OCI-LY1 (cell line): Measurements from ENCODE around the gene LIPA.

Experiments used
- H2AFZ ChIP-seq: fragments of 200-600 bp; sonication (generic), shearing (Covaris generic); 2 replicates; pipeline ENCODE4 v1.6.0; 2014; ENCODE audit warnings: antibody characterized with exemption, mild to moderate bottlenecking, low read length
- H3F3A ChIP-seq: fragments of 200-600 bp; sonication (generic), shearing (Covaris generic); 2 replicates; pipeline ENCODE4 v1.6.0; 2014; ENCODE audit warnings: mild to moderate bottlenecking, antibody characterized with exemption, low read length, moderate library complexity; ENCODE audit not compliant: insufficient read depth
- H3K27ac ChIP-seq: fragments of 200-600 bp; sonication (generic); 2 replicates; pipeline ENCODE4 v1.5.1; 2014; ENCODE audit warnings: low read length, mixed run types, mild to moderate bottlenecking, low read depth; ENCODE audit not compliant: poor library complexity, severe bottlenecking
- H3K27me3 ChIP-seq: fragments of 200-600 bp; sonication (generic); 2 replicates; pipeline ENCODE4 v1.6.0; 2014; ENCODE audit warnings: antibody characterized with exemption, mild to moderate bottlenecking, low read length, moderate library complexity; ENCODE audit not compliant: insufficient read depth
- H3K36me3 ChIP-seq: fragments of 200-600 bp; sonication (generic); 2 replicates; pipeline ENCODE4 v1.6.1; 2014; ENCODE audit warnings: mild to moderate bottlenecking, antibody characterized with exemption, low read length, moderate library complexity, mixed read lengths; ENCODE audit not compliant: insufficient read depth
- H3K4me1 ChIP-seq: fragments of 200-600 bp; sonication (generic); 2 replicates; pipeline ENCODE4 v1.5.1; 2014; ENCODE audit warnings: mild to moderate bottlenecking, low read length, moderate library complexity; ENCODE audit not compliant: insufficient read depth, severe bottlenecking
- H3K4me2 ChIP-seq: fragments of 200-600 bp; sonication (generic), shearing (Covaris generic); 2 replicates; pipeline ENCODE4 v1.6.1; 2014; ENCODE audit warnings: low read length
- H3K4me3 ChIP-seq: fragments of 200-600 bp; sonication (generic); 2 replicates; pipeline ENCODE4 v1.5.1; 2014; ENCODE audit warnings: low read length, low read depth, mild to moderate bottlenecking, mixed read lengths; ENCODE audit not compliant: poor library complexity, severe bottlenecking
- H3K79me2 ChIP-seq: fragments of 200-600 bp; shearing (Covaris generic); 2 replicates; pipeline ENCODE4 v1.6.1; 2016; ENCODE audit warnings: mixed run types, low read length, mixed read lengths; ENCODE audit not compliant: insufficient read depth
- H3K9ac ChIP-seq: fragments of 200-600 bp; sonication (generic), shearing (Covaris generic); 2 replicates; pipeline ENCODE4 v1.6.1; 2014; ENCODE audit warnings: mild to moderate bottlenecking, low read length, mixed read lengths
- H3K9me2 ChIP-seq: fragments of 200-600 bp; sonication (generic), shearing (Covaris generic); 2 replicates; pipeline ENCODE4 v1.6.1; 2014; ENCODE audit warnings: low read depth, mild to moderate bottlenecking, low read length, mixed read lengths
- H3K9me3 ChIP-seq: fragments of 200-600 bp; shearing (Covaris generic); 2 replicates; pipeline ENCODE4 v1.6.1; 2014; ENCODE audit warnings: low read length, mixed read lengths
- H4K20me1 ChIP-seq: fragments of 200-600 bp; sonication (generic), shearing (Covaris generic); 2 replicates; pipeline ENCODE4 v1.6.0; 2016; ENCODE audit warnings: mild to moderate bottlenecking, low read length; ENCODE audit not compliant: insufficient read depth
- EZH2 ChIP-seq: fragments of 200-600 bp; sonication (generic), shearing (Covaris generic); IDR thresholded peaks from 2 replicates; pipeline ENCODE4 v1.8.0; 2017; ENCODE audit warnings: borderline replicate concordance, mixed run types, mild to moderate bottlenecking, antibody characterized with exemption, low read length, moderate library complexity, mixed read lengths
- TF ChIP-seq, protein P1 (sequence below): fragments of 200-600 bp; sonication (generic), shearing (Covaris generic); IDR thresholded peaks from 2 replicates; pipeline ENCODE4 v1.5.1; 2017; ENCODE audit warnings: mild to moderate bottlenecking, antibody characterized with exemption, low read length, moderate library complexity, mixed read lengths

Gene LIPA

DNA sequence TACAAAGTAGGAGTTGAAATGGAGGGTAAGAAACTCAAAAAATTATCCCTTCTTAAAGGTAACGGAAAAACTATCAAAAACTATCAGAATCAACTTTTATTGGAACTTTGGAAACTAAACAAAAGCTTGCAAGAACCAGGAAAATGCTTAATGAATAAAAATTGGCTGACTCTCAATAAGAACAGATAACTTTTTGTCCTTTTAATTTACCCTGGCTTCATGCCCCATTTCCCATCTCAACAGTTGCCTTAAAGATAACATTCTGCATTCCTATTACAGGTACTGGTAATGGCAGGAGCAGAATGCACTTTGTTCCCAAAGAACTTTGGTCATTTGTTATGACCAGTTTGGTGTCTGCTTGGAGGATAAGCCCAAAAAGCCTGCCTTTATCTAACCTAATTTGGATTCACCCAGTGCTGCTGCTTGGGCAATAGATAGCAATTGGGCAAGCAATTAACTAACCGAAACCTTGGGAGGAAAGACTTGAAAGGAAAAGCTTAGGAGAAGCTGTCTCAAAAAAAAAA, 62.3 kb downstream of the LIPA start:
- no peaks in the 10 kb centered on the region for H3F3A ChIP-seq
- no peaks in the 10 kb centered on the region for H3K9me2 ChIP-seq
- no peak overlapping the region for H3K27ac ChIP-seq

DNA sequence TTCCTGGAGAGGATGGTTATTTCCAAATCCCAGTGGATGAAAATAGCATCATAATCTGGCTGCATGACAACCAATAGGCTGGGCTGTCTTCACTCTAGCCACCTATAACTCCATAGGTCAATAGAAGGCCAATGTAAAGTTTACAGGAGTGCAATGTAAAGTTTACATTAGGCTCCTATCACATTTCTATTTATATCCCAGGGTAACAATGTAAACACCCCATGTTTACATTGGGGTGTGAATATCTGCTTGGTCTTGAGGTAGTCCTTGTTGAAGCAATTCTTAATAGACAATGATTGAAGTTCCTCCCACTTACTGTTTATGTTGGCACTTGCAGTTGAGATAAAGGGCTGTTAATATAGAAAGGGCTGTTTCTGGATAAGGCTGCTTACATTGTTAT, 65.9 kb downstream of the LIPA start:
- Histone ChIP-seq H4K20me1 (no peaks in the 10 kb centered on the region), H3K79me2 (no peaks in the 10 kb centered on the region), H3K9me3 (no peaks in the 10 kb centered on the region), H3K4me2 (no peak overlapping the region), H3K27ac (no peak overlapping the region), H2AFZ (no peak overlapping the region), H3K9ac (no peak overlapping the region), H3K36me3 (no peaks in the 10 kb centered on the region), H3K9me2 (no peaks in the 10 kb centered on the region), H3F3A (no peaks in the 10 kb centered on the region), H3K4me3 (no peak overlapping the region), H3K4me1 (no peaks in the 10 kb centered on the region), H3K27me3 (no peaks in the 10 kb centered on the region)
- TF ChIP-seq, protein P1, sequence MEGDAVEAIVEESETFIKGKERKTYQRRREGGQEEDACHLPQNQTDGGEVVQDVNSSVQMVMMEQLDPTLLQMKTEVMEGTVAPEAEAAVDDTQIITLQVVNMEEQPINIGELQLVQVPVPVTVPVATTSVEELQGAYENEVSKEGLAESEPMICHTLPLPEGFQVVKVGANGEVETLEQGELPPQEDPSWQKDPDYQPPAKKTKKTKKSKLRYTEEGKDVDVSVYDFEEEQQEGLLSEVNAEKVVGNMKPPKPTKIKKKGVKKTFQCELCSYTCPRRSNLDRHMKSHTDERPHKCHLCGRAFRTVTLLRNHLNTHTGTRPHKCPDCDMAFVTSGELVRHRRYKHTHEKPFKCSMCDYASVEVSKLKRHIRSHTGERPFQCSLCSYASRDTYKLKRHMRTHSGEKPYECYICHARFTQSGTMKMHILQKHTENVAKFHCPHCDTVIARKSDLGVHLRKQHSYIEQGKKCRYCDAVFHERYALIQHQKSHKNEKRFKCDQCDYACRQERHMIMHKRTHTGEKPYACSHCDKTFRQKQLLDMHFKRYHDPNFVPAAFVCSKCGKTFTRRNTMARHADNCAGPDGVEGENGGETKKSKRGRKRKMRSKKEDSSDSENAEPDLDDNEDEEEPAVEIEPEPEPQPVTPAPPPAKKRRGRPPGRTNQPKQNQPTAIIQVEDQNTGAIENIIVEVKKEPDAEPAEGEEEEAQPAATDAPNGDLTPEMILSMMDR, result no peak
- TF ChIP-seq EZH2, result no peak

More for the DNA sequence above, 62.3 kb downstream of the LIPA start:
- no peak for TF ChIP-seq EZH2
- Histone ChIP-seq H3K4me2 (no peak overlapping the region), H3K36me3 (no peaks in the 10 kb centered on the region), H4K20me1 (no peaks in the 10 kb centered on the region), H2AFZ (no peak overlapping the region), H3K79me2 (no peaks in the 10 kb centered on the region), H3K9ac (no peak overlapping the region), H3K4me3 (no peak overlapping the region), H3K4me1 (no peaks in the 10 kb centered on the region), H3K9me3 (no peaks in the 10 kb centered on the region), H3K27me3 (no peaks in the 10 kb centered on the region)

DNA sequence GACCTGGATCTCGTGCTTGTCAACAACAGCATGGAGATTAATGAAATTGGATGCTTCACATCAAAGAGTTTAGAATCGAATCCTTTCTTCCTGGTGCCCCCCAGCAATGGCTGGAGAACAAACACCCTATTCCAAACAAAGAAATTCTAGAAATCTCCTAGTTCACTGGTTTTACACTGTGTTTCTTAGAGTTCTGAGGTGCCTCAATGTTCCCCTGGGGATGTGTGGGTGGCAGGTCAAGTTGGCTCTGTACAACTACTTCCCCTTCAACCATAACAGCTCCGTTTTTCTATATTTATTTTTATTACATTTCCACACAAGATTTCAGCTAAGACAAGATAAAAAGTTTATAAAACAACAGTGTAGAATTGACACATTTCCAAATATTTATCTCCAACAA, 66.9 kb downstream of the LIPA start:
- H3K36me3 ChIP-seq, result no peaks in the 10 kb centered on the region
- no peak overlapping the region for H2AFZ ChIP-seq
- H3K27ac ChIP-seq, result no peak overlapping the region
- no peaks in the 10 kb centered on the region for H4K20me1 ChIP-seq
- no peak overlapping the region for H3K4me3 ChIP-seq
- no peak overlapping the region for H3K4me2 ChIP-seq
- TF ChIP-seq EZH2, result no peak
- TF ChIP-seq, protein P1, result no peak
- no peaks in the 10 kb centered on the region for H3F3A ChIP-seq
- H3K4me1 ChIP-seq, result no peaks in the 10 kb centered on the region
- no peak overlapping the region for H3K9ac ChIP-seq
- no peaks in the 10 kb centered on the region for H3K9me3 ChIP-seq
- no peaks in the 10 kb centered on the region for H3K27me3 ChIP-seq
- H3K79me2 ChIP-seq, result no peaks in the 10 kb centered on the region
- no peaks in the 10 kb centered on the region for H3K9me2 ChIP-seq

DNA sequence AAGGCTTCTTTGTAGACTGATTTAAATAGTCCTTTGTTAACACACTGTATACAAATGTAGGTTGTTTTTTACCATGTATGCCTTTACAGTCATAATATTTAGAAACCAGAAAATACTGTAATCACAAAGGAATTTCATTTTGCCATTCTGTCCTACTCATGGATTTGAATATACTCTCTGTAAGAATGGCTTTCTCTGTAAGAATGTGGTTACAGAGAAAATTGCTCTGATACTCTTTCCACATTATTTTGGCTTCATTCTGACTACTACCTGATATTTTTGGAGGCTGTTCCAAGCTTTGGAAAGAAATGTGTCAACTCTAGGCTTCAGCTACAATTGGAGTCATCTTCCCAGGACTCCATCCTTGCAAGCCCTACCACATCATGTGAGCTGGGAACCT, 68.0 kb downstream of the LIPA start:
- no peak overlapping the region for H3K4me2 ChIP-seq
- no peaks in the 10 kb centered on the region for H3K36me3 ChIP-seq
- H3K79me2 ChIP-seq, result no peaks in the 10 kb centered on the region
- H3F3A ChIP-seq, result no peaks in the 10 kb centered on the region
- no peaks in the 10 kb centered on the region for H3K9me3 ChIP-seq
- H3K4me3 ChIP-seq, result no peak overlapping the region
- no peak overlapping the region for H3K9ac ChIP-seq
- no peak overlapping the region for H2AFZ ChIP-seq
- H4K20me1 ChIP-seq, result no peaks in the 10 kb centered on the region
- H3K4me1 ChIP-seq, result no peaks in the 10 kb centered on the region
- no peak overlapping the region for H3K27ac ChIP-seq
- H3K9me2 ChIP-seq, result no peaks in the 10 kb centered on the region
- no peaks in the 10 kb centered on the region for H3K27me3 ChIP-seq
- TF ChIP-seq EZH2, result no peak
- TF ChIP-seq, protein P1, result no peak
